ENCODE measurements around the gene ADRA2B.

ADRA2B gene

GRCh38 chr2:96156926-96157648 lies 40.7 kb upstream of the ADRA2B start:
- Histone ChIP-seq H3K4me3 (ENCODE audit: low read depth, low read length) (no peak overlapping the region), H2AFZ (no peak overlapping the region), H3K9me3 (ENCODE audit: control insufficient read depth, low read length) (no peaks in the 10 kb centered on the region), H3K27me3 (ENCODE audit: control insufficient read depth, insufficient read depth, low read length) (no peaks in the 10 kb centered on the region), H3K4me2 (ENCODE audit: low read length) (no peak overlapping the region), H3K27ac (no peak overlapping the region), H3K9ac (no peak overlapping the region), H3K4me1 (no peaks in the 10 kb centered on the region), H3K36me3 (ENCODE audit: control insufficient read depth, insufficient read depth, low read length) (no peaks in the 10 kb centered on the region), H3K79me2 (no peaks in the 10 kb centered on the region)
- TF ChIP-seq CTCF (IDR thresholded peaks at IDR 0.05) = no peak

GRCh38 chr2:96156011-96156820 lies 39.8 kb upstream of the ADRA2B start:
- Histone ChIP-seq H3K9me3 (ENCODE audit: control insufficient read depth, low read length) (no peaks in the 10 kb centered on the region), H3K36me3 (ENCODE audit: control insufficient read depth, insufficient read depth, low read length) (no peaks in the 10 kb centered on the region), H3K27me3 (ENCODE audit: control insufficient read depth, insufficient read depth, low read length) (no peaks in the 10 kb centered on the region), H3K4me1 (no peaks in the 10 kb centered on the region), H3K4me3 (ENCODE audit: low read depth, low read length) (no peak overlapping the region), H3K27ac (no peak overlapping the region), H3K9ac (no peak overlapping the region), H2AFZ (no peak overlapping the region), H3K4me2 (ENCODE audit: low read length) (no peak overlapping the region), H3K79me2 (no peaks in the 10 kb centered on the region)
- TF ChIP-seq CTCF (IDR thresholded peaks at IDR 0.05) = no peak

GRCh38 chr2:96154506-96155380 lies 38.4 kb upstream of the ADRA2B start:
- H3K4me2 ChIP-seq (ENCODE audit: low read length) = no peak overlapping the region
- H3K79me2 ChIP-seq = no peaks in the 10 kb centered on the region
- no peaks in the 10 kb centered on the region for H3K36me3 ChIP-seq (ENCODE audit: control insufficient read depth, insufficient read depth, low read length)
- H3K27me3 ChIP-seq (ENCODE audit: control insufficient read depth, insufficient read depth, low read length) = no peaks in the 10 kb centered on the region
- no peaks in the 10 kb centered on the region for H3K9me3 ChIP-seq (ENCODE audit: control insufficient read depth, low read length)
- H3K9ac ChIP-seq = no peak overlapping the region
- H3K4me3 ChIP-seq (ENCODE audit: low read depth, low read length) = no peak overlapping the region
- H3K27ac ChIP-seq = no peak overlapping the region
- H2AFZ ChIP-seq = no peak overlapping the region
- H3K4me1 ChIP-seq = no peaks in the 10 kb centered on the region
- no peak for TF ChIP-seq CTCF (IDR thresholded peaks at IDR 0.05)

- Histone ChIP-seq H3K27me3 (ENCODE audit: control insufficient read depth, insufficient read depth, low read length) (no peaks in the 10 kb centered on the region), H3K4me3 (ENCODE audit: low read depth, low read length) (no peak overlapping the region), H3K36me3 (ENCODE audit: control insufficient read depth, insufficient read depth, low read length) (no peaks in the 10 kb centered on the region), H3K27ac (no peak overlapping the region), H3K4me2 (ENCODE audit: low read length) (no peak overlapping the region), H3K79me2 (no peaks in the 10 kb centered on the region), H3K9ac (no peak overlapping the region), H3K9me3 (ENCODE audit: control insufficient read depth, low read length) (no peaks in the 10 kb centered on the region), H2AFZ (no peak overlapping the region), H3K4me1 (no peaks in the 10 kb centered on the region)
- TF ChIP-seq CTCF (IDR thresholded peaks at IDR 0.05) = no peak
Measured at GRCh38 chr2:96153991-96154431, 37.6 kb upstream of the ADRA2B start.
